Activated T-cell treated with anti-CD3 and anti-CD28 coated beads for 24 hours (primary cell): ENCODE measurements around the gene PIK3R2.
"Not testable (repeated sequence)": the region's sequence is repeated elsewhere in the genome, so short reads cannot be mapped to it uniquely, and the experiment has no call there.

Source experiments
- DNase-seq: peaks from one replicate; pipeline ENCODE4 v3.0.0-alpha.2; 2020; ENCODE audit warnings: low read depth

The PIK3R2 gene

GRCh38 chr19:18155095-18156087 is 2.4 kb downstream of the PIK3R2 start:
- DNase-seq, result no peak

- DNase-seq, result no peak
These were observed 3.3 kb downstream of the PIK3R2 start for GRCh38 chr19:18156268-18156667.

- no peak for DNase-seq
These were observed 4.0 kb downstream of the PIK3R2 start for GRCh38 chr19:18156841-18157464.

GRCh38 chr19:18157465-18158063 is 4.6 kb downstream of the PIK3R2 start:
- DNase-seq, result no peak

DNA sequence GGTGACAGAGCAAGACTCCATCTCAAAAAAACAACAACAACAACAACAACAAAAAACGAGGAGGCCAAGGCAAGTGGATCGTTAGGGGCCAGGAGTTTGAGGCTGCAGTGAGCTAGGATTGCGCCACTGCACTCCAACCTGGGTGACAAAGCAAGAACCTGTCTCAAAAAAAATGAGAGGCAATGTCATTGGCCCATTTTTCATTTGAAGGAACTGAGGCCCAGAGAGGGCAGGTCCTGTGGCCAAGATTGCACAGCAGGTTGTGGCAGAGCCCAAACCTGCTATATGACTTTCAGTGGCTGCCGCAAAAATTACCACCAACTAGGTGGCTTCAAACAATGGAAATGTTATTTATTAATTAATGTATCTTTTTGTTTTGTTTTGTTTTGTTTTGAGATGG is 5.5 kb downstream of the PIK3R2 start:
- no peak for DNase-seq

DNA sequence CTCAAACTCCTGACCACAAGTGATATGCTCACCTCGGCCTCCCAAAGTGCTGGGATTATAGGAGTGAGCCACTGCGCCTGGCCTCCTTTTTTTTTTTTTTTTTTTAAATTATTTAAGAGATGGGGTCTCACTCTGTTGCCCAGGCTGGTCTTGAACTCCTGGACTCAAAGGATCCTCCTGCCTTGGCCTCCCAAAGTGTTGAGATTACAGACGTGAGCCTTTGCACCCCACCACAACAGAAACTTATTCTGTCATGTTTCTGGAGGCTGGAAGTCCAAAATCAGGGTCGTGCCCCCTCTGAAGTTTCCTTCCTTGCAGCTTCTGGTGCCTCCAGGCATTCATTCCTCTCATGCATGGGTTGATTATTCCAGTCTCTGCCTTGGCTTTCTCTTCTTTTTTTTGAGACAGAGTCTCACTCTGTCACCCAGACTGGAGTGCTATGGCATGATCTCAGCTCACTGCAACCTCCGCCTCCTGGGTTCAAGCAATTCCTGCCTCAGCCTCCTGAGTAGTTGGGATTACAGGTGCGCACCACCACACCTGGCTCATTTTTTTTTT is 6.2 kb downstream of the PIK3R2 start:
- DNase-seq, result not testable (repeated sequence)

GRCh38 chr19:18159810-18160209 is 6.8 kb downstream of the PIK3R2 start:
- no peak for DNase-seq

- DNase-seq, result no peak
These were observed 7.6 kb downstream of the PIK3R2 start for GRCh38 chr19:18160493-18160970.

GRCh38 chr19:18160971-18161635 is 8.1 kb downstream of the PIK3R2 start:
- DNase-seq, result peak; percentile 76

- DNase-seq, result no peak
These were observed 8.7 kb downstream of the PIK3R2 start for GRCh38 chr19:18161636-18162002.

DNA sequence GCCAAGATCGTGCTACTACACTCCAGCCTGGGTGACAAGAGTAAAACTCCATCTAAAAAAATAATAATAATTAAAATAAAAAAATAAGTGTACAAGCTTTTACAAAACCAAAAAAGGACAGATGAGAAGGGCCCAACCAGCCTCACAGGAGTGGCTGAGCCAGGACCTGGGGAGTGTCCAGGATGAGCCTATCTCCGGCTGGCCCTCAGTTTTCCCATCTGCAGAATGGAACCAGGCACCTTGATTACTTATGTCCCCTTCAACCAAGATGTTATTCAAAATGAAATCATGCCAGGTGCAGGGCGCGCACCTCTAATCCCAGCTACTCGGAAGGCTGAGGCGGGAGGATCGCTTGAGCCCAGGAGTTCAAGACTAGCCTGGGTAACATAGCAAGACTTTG is 11.1 kb downstream of the PIK3R2 start:
- DNase-seq, result no peak

DNA sequence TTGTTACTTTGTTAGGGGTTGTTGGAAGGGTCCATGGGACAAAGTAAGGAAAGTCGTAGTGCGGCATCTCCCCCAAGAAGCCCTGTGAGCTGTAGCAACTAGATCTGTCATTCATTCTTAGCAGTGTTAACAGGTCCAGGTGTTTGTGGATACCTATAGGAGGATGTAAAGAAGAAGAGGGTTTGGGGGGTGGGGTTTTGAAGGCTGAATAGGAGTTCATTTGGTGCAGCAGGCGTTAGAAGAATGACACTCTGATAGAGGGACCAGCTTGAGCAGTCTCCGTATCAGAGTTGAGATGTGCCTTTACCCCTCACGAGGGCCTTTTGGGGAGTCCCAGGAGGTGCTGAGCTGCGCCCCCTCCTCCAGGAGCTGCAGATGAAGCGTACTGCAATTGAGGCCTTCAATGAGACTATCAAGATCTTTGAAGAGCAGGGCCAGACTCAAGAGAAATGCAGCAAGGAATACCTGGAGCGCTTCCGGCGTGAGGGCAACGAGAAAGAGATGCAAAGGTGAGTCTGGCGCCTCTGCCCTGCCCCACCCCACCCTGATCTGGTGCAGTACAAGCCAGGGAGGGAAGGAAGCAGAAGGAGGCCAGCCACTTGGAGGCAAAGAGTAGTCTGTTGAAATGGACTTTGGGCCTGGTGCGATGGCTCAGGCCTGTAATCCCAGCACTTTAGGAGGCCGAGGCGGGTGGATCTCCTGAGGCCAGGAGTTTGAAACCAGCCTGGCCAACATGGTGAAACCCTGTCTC is 13.0 kb downstream of the PIK3R2 start:
- DNase-seq, result no peak

GRCh38 chr19:18167011-18167410 is 14.0 kb downstream of the PIK3R2 start:
- no peak for DNase-seq

GRCh38 chr19:18167975-18168645 is 15.1 kb downstream of the PIK3R2 start:
- no peak for DNase-seq

DNA sequence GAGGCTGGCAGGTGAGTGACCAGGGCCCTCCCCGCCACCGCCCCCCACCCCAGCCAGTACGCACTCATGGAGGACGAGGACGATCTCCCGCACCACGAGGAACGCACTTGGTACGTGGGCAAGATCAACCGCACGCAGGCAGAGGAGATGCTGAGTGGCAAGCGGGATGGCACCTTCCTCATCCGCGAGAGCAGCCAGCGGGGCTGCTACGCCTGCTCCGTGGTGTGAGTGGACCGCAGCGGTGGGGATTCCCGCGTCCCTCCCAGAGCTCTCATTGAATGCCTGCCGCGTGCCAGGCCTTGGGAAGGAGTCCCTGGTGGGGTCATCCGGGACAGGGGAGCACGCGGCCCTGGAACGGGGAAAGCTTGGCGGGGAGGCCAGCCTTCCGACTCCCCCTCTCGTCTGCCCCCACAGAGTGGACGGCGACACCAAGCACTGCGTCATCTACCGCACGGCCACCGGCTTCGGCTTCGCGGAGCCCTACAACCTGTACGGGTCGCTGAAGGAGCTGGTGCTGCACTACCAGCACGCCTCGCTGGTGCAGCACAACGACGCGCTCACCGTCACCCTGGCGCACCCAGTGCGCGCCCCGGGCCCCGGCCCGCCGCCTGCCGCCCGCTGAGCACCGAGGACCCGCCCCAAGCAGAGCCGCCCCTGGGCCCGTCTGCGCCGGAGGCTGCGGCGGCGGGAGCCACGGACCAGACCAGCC is 15.9 kb downstream of the PIK3R2 start:
- DNase-seq, result no peak

GRCh38 chr19:18170714-18171255 is 17.8 kb downstream of the PIK3R2 start:
- no peak for DNase-seq

- DNase-seq, result no peak
These were observed 18.8 kb downstream of the PIK3R2 start for GRCh38 chr19:18171605-18172327.

DNA sequence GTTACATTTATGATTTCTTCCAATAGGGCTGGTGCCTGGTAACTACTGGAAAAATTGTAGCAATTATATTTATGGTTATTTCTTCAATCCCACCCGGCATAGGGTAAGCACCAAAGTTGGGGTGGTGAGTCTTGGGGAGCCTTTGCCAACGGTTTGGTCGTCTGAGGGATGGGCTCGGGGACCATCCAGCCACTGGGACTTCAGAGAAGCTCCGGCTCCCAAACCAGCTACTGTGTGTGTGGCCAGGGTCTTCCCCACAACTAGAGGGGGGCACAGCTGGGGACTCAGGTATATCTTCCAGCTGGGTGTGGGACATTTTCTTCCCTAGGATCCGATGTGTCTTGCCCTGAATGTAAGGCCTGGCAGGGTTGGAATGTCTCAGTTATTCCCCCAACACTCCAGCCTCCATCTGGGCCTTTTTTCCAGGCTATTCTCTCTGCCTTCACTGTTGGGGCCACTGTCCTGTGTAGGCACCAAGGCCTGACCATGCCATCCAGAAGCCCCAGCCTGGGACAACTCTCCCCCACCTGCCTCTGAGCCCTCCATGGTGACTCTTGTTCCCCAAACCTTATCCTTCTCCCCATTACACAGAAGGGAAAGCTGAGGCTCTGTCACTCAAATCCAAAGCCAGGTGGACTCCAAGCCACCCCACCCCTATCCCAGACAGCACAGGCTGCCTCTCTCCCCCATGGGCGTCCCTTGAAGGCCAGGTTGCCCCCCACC is 19.5 kb downstream of the PIK3R2 start:
- DNase-seq, result no peak
